Keratinocyte (primary cell): ENCODE results near the gene SETBP1. TPM values are rescaled to one million over a fixed set of nuclear protein-coding genes. Genes with fewer than 3 reads are reported as not detected.

Source experiments
- DNase-seq: peaks from one replicate; pipeline ENCODE4 v3.0.0-alpha.2; 2011; ENCODE audit warnings: low read depth, missing footprints, low spot score
- FAIRE-seq: peaks from 2 replicates; lab custom pipeline; 2011; peaks lifted over from hg19 to GRCh38; lab: Jason Lieb, UNC
- H2AFZ ChIP-seq: 2 replicates; pipeline ENCODE4 v1.6.0; 2012; ENCODE audit warnings: low read length, control low read depth, inconsistent platforms; ENCODE audit not compliant: control insufficient read depth
- H3K27ac ChIP-seq: 2 replicates; pipeline ENCODE4 v1.5.1; 2011; ENCODE audit warnings: low read length; ENCODE audit not compliant: control insufficient read depth, insufficient read depth
- H3K27me3 ChIP-seq: 3 replicates; pipeline ENCODE4 v1.6.0; 2011; ENCODE audit warnings: low read length; ENCODE audit not compliant: control insufficient read depth, insufficient read depth; ENCODE audit errors: extremely low read depth
- H3K36me3 ChIP-seq, 2 experiments: 2 replicates in 1 of 2; 3 replicates in 1 of 2; pipeline ENCODE4 v1.5.1; 2011; ENCODE audit warnings: low read length in 2 of 2, mild to moderate bottlenecking in 1 of 2; ENCODE audit not compliant: control insufficient read depth in 2 of 2, insufficient read depth in 2 of 2; ENCODE audit errors: extremely low read depth in 1 of 2
- H3K4me1 ChIP-seq: 3 replicates; pipeline ENCODE4 v1.5.1; 2011; ENCODE audit warnings: low read length; ENCODE audit not compliant: control insufficient read depth, insufficient read depth; ENCODE audit errors: extremely low read depth
- H3K4me2 ChIP-seq: 3 replicates; pipeline ENCODE4 v1.6.0; 2011; ENCODE audit warnings: low read depth, low read length; ENCODE audit not compliant: control insufficient read depth, insufficient read depth; ENCODE audit errors: extremely low read depth
- H3K4me3 ChIP-seq, 3 experiments: fragments of 200-600 bp in 1 of 3; sonication (generic) in 1 of 3; 2 replicates in 2 of 3; 3 replicates in 1 of 3; pipeline ENCODE4 v1.5.1; 2011 to 2016; ENCODE audit warnings: low read length in 3 of 3, mild to moderate bottlenecking in 3 of 3, control low read depth in 2 of 3, inconsistent platforms in 1 of 3, low read depth in 1 of 3, mixed read lengths in 1 of 3, mixed run types in 1 of 3, moderate library complexity in 1 of 3; ENCODE audit not compliant: control insufficient read depth in 2 of 3, insufficient read depth in 2 of 3; ENCODE audit errors: extremely low read depth in 1 of 3
- H3K79me2 ChIP-seq: 2 replicates; pipeline ENCODE4 v1.6.0; 2012; ENCODE audit warnings: low read length; ENCODE audit not compliant: control insufficient read depth, insufficient read depth
- H3K9ac ChIP-seq: 3 replicates; pipeline ENCODE4 v1.6.0; 2011; ENCODE audit warnings: low read length; ENCODE audit not compliant: control insufficient read depth, insufficient read depth; ENCODE audit errors: extremely low read depth
- H3K9me1 ChIP-seq: 3 replicates; pipeline ENCODE4 v1.6.0; 2011; ENCODE audit warnings: low read length; ENCODE audit not compliant: control insufficient read depth, insufficient read depth; ENCODE audit errors: extremely low read depth
- H3K9me3 ChIP-seq: 2 replicates; pipeline ENCODE4 v1.5.1; 2012; ENCODE audit warnings: low read depth, low read length; ENCODE audit not compliant: control insufficient read depth
- H4K20me1 ChIP-seq: 3 replicates; pipeline ENCODE4 v1.6.0; 2011; ENCODE audit warnings: low read length; ENCODE audit not compliant: control insufficient read depth, insufficient read depth; ENCODE audit errors: extremely low read depth
- CTCF ChIP-seq, 3 experiments: IDR thresholded peaks in 1 of 3; conservative IDR thresholded peaks in 1 of 3; optimal IDR thresholded peaks in 1 of 3; 2 replicates in 2 of 3; 3 replicates in 1 of 3; pipeline versions ENCODE3 to v1.5.1; 2011; ENCODE audit warnings: low read length in 3 of 3, mild to moderate bottlenecking in 3 of 3, moderate library complexity in 2 of 3, control low read depth in 1 of 3, inconsistent platforms in 1 of 3; ENCODE audit not compliant: insufficient read depth in 2 of 3; ENCODE audit errors: extremely low read depth in 1 of 3
- EZH2 ChIP-seq: IDR thresholded peaks from one replicate; pipeline ENCODE4 v1.6.1; 2012; ENCODE audit warnings: inconsistent platforms, mild to moderate bottlenecking, low read length, moderate library complexity
- dilution Hi-C: fragments of 300-500 bp; cut with MboI; formaldehyde crosslinking; loops from one replicate; pipeline ENCODE4 v1.7.0; 2020; ENCODE audit warnings: low sequenced_read_pairs; ENCODE audit not compliant: extremely low pct_ligation_motif_present
- polyA plus RNA-seq, 5 experiments: library from polyadenylated mRNA; depleted of rRNA in 3 of 5; stranded (reverse) in 3 of 5; stranded (forward) in 1 of 5; unstranded in 1 of 5; fragments of >200 nt; gene quantifications; 1 replicate in 1 of 5; 2 replicates in 3 of 5; 3 replicates in 1 of 5; pipeline versions ENCODE4 v1.2.1 to v1.2.3, GENCODE V29; 2011 to 2012; ENCODE audit warnings: missing spikeins in 2 of 5, low read depth in 1 of 5, low replicate concordance in 1 of 5

The SETBP1 gene
- polyA plus RNA-seq, 1 donor (not counting 4 experiments of a cell fraction or from before 2014, with no cell fraction given) = 3.3 TPM

GRCh38 chr18:44893966-44894365 lies 213.3 kb downstream of the SETBP1 start:
- Histone ChIP-seq H3K4me3 (no peak overlapping the region), H3K4me1 (peaks cover 6% of the 10 kb centered on the region), H3K9ac (no peak overlapping the region), H3K79me2 (no peaks in the 10 kb centered on the region), H3K36me3 (no peaks in the 10 kb centered on the region), H3K9me3 (no peaks in the 10 kb centered on the region), H3K27me3 (no peaks in the 10 kb centered on the region), H3K9me1 (no peaks in the 10 kb centered on the region), H3K27ac (no peak overlapping the region), H4K20me1 (no peaks in the 10 kb centered on the region), H2AFZ (no peak overlapping the region), H3K4me2 (no peak overlapping the region)
- DNase-seq (no peak), FAIRE-seq (peak; percentile 49)
- TF ChIP-seq CTCF (optimal IDR thresholded peaks at IDR 0.05 in 1 of 3, IDR thresholded peaks at IDR 0.05 in 1 of 3, conservative IDR thresholded peaks at IDR 0.05 in 1 of 3; ENCODE audit: extremely low read depth in 1 of 3, insufficient read depth in 2 of 3, low read length in 3 of 3) (no peak), EZH2 (no peak)
- dilution Hi-C loops = no loop called here

- Histone ChIP-seq H3K36me3 (no peaks in the 10 kb centered on the region), H4K20me1 (no peaks in the 10 kb centered on the region), H3K4me1 (peaks cover 14% of the 10 kb centered on the region), H3K27ac (no peak overlapping the region), H3K79me2 (no peaks in the 10 kb centered on the region), H3K4me3 (no peak overlapping the region), H3K4me2 (no peak overlapping the region), H3K27me3 (no peaks in the 10 kb centered on the region), H3K9ac (no peak overlapping the region), H3K9me1 (no peaks in the 10 kb centered on the region), H2AFZ (no peak overlapping the region), H3K9me3 (no peaks in the 10 kb centered on the region)
- TF ChIP-seq CTCF (optimal IDR thresholded peaks at IDR 0.05 in 1 of 3, IDR thresholded peaks at IDR 0.05 in 1 of 3, conservative IDR thresholded peaks at IDR 0.05 in 1 of 3; ENCODE audit: extremely low read depth in 1 of 3, insufficient read depth in 2 of 3, low read length in 3 of 3) (peak; percentile 59 to 95 (median 69)), EZH2 (no peak)
- DNase-seq = peak; percentile 23
- dilution Hi-C loops = no loop called here
- FAIRE-seq = peak; percentile 94
Observed at GRCh38 chr18:44895176-44895798, 214.6 kb downstream of the SETBP1 start.
